ENCODE results near the gene ACBD4. TPM values are rescaled to one million over a fixed set of nuclear protein-coding genes. Genes with fewer than 3 reads are reported as not detected.

Gene ACBD4
- total and polyA plus RNA-seq, 4 donors: 4.4 to 51.4 (median 44.9) TPM

DNA sequence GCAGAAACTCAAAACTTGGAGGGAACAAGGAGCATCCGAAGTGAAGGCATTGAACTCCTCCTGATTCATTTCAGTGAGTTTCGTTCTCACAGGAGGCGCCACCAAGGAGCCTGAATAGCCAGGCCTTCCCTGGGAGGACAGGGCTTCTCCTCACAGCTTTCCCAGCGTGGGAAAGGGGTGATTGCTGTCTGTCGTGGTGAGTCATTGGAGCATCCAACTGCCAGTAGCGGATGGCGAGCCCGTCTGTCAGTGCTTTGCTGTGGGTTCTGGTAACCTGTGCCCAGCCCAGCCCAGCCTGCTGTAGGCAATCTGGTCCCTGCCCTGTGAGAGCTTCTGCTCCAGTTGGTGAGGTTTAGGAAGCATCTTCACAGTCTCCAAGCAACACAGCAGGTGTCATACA, 31.5 kb upstream of the ACBD4 start:
- Histone ChIP-seq H3K9ac (ENCODE audit: low read depth in 1 of 2, low read length in 2 of 2) (no peak overlapping the region), H3K36me3 (ENCODE audit: control insufficient read depth in 4 of 4, insufficient read depth in 3 of 4, low read depth in 1 of 4, low read length in 3 of 4) (peaks cover 19 to 74% (median 55%) of the 10 kb centered on the region in 4 donors), H3K4me1 (ENCODE audit: control insufficient read depth in 4 of 4, insufficient read depth in 4 of 4, low read length in 3 of 4) (peaks cover 0 to 1% (median 0%) of the 10 kb centered on the region in 4 donors), H3K27me3 (ENCODE audit: control insufficient read depth in 4 of 4, insufficient read depth in 4 of 4, low read length in 3 of 4) (no peaks in the 10 kb centered on the region), H3K4me3 (ENCODE audit: low read depth in 1 of 3, low read length in 3 of 3) (no peak overlapping the region), H3K27ac (ENCODE audit: low read depth in 1 of 2, low read length in 2 of 2) (no peak overlapping the region), H3K9me3 (ENCODE audit: control insufficient read depth in 4 of 4, low read length in 3 of 4) (no peaks in the 10 kb centered on the region)
- DNase-seq (ENCODE audit: low spot score): no peak
- WGBS: 93% methylated on average over 8 of the region's 8 CpGs
- no peak for TF ChIP-seq TAF1 (conservative IDR thresholded peaks at IDR 0.05)
- no peak for TF ChIP-seq FOXA2 (IDR thresholded peaks at IDR 0.05)
- no peak for TF ChIP-seq RXRA (IDR thresholded peaks at IDR 0.05)
- TF ChIP-seq, protein P1, sequence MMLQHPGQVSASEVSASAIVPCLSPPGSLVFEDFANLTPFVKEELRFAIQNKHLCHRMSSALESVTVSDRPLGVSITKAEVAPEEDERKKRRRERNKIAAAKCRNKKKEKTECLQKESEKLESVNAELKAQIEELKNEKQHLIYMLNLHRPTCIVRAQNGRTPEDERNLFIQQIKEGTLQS (IDR thresholded peaks at IDR 0.05): no peak
- TF ChIP-seq RAD21 (IDR thresholded peaks at IDR 0.05): no peak
- TF ChIP-seq, protein P2, sequence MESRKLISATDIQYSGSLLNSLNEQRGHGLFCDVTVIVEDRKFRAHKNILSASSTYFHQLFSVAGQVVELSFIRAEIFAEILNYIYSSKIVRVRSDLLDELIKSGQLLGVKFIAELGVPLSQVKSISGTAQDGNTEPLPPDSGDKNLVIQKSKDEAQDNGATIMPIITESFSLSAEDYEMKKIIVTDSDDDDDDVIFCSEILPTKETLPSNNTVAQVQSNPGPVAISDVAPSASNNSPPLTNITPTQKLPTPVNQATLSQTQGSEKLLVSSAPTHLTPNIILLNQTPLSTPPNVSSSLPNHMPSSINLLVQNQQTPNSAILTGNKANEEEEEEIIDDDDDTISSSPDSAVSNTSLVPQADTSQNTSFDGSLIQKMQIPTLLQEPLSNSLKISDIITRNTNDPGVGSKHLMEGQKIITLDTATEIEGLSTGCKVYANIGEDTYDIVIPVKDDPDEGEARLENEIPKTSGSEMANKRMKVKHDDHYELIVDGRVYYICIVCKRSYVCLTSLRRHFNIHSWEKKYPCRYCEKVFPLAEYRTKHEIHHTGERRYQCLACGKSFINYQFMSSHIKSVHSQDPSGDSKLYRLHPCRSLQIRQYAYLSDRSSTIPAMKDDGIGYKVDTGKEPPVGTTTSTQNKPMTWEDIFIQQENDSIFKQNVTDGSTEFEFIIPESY (IDR thresholded peaks at IDR 0.05): no peak
- TF ChIP-seq YY1 (IDR thresholded peaks at IDR 0.05): no peak
- TF ChIP-seq, protein P3, sequence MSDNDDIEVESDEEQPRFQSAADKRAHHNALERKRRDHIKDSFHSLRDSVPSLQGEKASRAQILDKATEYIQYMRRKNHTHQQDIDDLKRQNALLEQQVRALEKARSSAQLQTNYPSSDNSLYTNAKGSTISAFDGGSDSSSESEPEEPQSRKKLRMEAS (IDR thresholded peaks at IDR 0.05): no peak
- TF ChIP-seq, protein P4, sequence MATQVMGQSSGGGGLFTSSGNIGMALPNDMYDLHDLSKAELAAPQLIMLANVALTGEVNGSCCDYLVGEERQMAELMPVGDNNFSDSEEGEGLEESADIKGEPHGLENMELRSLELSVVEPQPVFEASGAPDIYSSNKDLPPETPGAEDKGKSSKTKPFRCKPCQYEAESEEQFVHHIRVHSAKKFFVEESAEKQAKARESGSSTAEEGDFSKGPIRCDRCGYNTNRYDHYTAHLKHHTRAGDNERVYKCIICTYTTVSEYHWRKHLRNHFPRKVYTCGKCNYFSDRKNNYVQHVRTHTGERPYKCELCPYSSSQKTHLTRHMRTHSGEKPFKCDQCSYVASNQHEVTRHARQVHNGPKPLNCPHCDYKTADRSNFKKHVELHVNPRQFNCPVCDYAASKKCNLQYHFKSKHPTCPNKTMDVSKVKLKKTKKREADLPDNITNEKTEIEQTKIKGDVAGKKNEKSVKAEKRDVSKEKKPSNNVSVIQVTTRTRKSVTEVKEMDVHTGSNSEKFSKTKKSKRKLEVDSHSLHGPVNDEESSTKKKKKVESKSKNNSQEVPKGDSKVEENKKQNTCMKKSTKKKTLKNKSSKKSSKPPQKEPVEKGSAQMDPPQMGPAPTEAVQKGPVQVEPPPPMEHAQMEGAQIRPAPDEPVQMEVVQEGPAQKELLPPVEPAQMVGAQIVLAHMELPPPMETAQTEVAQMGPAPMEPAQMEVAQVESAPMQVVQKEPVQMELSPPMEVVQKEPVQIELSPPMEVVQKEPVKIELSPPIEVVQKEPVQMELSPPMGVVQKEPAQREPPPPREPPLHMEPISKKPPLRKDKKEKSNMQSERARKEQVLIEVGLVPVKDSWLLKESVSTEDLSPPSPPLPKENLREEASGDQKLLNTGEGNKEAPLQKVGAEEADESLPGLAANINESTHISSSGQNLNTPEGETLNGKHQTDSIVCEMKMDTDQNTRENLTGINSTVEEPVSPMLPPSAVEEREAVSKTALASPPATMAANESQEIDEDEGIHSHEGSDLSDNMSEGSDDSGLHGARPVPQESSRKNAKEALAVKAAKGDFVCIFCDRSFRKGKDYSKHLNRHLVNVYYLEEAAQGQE (IDR thresholded peaks at IDR 0.05): no peak
- no peak for TF ChIP-seq JUND (IDR thresholded peaks at IDR 0.05)
- TF ChIP-seq, protein P5, sequence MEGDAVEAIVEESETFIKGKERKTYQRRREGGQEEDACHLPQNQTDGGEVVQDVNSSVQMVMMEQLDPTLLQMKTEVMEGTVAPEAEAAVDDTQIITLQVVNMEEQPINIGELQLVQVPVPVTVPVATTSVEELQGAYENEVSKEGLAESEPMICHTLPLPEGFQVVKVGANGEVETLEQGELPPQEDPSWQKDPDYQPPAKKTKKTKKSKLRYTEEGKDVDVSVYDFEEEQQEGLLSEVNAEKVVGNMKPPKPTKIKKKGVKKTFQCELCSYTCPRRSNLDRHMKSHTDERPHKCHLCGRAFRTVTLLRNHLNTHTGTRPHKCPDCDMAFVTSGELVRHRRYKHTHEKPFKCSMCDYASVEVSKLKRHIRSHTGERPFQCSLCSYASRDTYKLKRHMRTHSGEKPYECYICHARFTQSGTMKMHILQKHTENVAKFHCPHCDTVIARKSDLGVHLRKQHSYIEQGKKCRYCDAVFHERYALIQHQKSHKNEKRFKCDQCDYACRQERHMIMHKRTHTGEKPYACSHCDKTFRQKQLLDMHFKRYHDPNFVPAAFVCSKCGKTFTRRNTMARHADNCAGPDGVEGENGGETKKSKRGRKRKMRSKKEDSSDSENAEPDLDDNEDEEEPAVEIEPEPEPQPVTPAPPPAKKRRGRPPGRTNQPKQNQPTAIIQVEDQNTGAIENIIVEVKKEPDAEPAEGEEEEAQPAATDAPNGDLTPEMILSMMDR (IDR thresholded peaks at IDR 0.05; ENCODE audit: low read depth, low read length, missing input control): no peak
- TF ChIP-seq FOXA1 (IDR thresholded peaks at IDR 0.05): no peak
- TF ChIP-seq SP1 (IDR thresholded peaks at IDR 0.05): no peak
- TF ChIP-seq NR2F2 (IDR thresholded peaks at IDR 0.05): no peak
- no peak for TF ChIP-seq EGR1 (IDR thresholded peaks at IDR 0.05; ENCODE audit: low read depth in 2 of 2)
- TF ChIP-seq HNF4G (IDR thresholded peaks at IDR 0.05): no peak
- TF ChIP-seq HNF4A (conservative IDR thresholded peaks at IDR 0.05): no peak
- no peak for TF ChIP-seq GABPA (IDR thresholded peaks at IDR 0.05 in 1 of 2, conservative IDR thresholded peaks at IDR 0.05 in 1 of 2)
